UCSD-AML1 (cell line): ENCODE measurements around the gene PPP4R1.

Experiments used
- DNase-seq: peaks from one replicate; lab custom pipeline; 2025; ENCODE audit not compliant: unreplicated experiment; lab: John Stamatoyannopoulos, UW

PPP4R1 gene

DNA sequence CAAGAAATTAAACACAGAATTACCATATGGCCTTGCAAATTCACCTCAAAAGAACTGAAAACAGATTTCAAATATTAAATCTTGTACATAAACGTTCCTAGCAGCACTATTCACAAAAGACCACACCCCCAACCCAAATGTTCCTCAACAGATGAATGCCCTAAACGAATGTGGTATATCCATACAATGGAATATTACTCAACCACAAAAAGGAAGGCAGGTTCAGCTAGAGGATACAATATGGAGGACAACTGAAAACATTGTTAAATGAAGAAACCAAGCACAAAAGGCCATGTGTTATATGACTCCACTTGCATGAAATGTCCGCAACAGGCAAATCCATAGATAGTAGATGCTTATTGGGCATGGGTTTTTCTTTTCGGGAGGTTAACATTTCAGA, 61.7 kb downstream of the PPP4R1 start:
- DNase-seq = no peak

DNA sequence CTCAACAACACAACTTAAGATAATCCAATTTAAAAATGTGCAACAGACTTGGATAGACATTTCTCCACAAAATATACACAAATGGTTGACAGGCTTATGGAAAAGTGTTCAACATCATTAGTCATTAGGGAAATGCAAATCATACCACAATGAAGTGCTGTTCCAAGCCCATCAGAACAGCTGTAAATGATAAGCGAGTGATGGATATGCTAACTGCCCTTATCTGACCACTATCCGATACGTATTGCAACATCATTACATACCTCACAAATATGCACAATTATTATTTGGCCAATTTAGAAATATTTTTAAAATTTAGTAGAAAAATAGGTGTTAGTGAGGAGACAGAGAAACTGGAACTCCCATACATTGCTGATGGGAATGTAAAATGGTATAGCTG, 62.2 kb downstream of the PPP4R1 start:
- DNase-seq = no peak

DNA sequence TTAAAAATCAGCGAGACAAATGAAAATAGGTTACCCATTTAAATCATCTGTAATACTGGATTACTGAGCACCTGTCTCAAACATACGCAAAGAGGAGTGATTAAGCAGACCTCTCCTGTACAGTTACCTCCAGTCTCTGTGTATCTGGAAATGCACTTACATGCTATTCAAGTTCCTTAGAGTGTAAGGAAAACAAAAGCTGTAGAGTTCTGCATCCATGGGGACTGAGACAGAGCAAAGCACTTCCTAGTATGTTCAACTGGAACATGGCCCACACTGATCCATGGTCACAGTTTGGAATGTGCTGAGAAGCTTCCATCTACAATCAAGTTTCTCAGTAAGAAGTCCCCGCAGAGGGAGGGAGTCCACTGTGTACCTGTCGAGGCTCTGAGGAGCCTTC, 63.9 kb downstream of the PPP4R1 start:
- DNase-seq = no peak

DNA sequence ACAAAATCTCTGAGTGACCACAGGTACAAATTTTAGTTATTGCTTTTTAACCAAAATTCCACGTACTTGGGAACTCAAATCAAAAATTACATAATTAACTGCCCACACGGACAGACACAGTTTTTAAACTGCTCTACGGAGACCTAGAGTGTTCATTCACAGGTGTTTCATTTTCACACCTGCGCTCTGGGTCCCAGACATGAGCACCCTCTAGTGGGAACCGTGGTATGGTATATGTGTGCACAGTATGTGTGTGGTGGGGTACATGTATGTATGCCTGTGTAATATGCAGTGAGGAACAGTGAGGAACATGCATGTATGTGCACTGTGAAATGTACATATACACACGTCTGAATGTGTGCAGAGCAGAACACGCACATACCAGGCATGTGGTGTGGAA, 65.0 kb downstream of the PPP4R1 start:
- no peak for DNase-seq

DNA sequence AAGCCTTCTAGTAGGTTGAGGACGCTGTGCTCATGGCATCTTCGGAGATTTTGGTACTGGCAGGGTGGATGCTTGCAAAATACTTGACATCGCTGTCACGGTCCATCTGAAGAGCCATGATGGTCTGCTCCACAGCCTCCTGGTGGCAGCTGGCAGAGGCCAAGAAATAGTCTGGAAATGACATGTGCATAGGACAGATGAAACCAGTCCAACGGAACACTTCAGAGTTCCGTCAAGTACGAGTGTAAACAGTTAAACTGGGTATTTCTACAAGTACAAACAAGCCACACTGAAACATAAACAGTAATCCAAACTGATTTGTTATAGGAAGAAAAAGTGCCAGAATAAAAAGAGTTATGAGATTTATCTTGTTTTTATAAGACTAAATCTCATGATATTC, 66.6 kb downstream of the PPP4R1 start:
- DNase-seq = no peak

DNA sequence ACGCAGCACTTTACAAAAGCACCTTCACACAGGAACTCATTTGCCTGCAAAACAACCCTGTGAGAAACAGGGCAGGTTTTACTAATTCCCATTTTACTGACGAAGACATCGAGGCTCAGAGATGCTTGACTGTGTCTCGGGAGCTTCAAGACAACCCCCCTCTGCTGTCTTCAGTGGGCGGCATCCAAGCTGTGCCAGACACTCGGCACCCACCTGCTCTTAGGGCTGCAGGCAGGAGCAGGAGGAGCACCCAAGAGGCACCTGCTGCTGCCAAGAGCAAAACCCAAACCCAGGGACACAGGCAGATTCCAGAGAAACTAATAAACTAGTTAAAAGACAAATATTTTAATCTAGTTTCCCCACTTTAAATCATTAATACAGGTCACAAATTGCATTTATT, 67.9 kb downstream of the PPP4R1 start:
- DNase-seq = no peak

DNA sequence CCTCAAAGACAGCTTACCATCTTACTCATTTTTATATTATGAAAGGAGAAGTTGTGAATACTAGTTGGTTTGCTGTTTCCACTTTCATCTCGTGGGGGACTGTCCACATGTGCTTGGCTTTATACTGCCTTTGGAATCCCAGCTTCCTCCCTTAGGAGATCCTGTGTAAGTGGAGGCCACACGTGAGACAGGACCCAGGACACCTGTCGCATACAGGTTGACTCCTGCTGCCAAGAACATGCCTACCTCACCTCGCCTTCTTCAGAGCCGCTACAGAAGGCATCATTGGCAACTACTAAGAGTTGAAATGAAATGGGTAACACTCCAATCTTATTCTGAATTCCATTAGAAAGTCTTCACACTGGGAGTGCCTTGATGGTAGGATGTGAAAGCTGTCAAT, 69.3 kb downstream of the PPP4R1 start:
- no peak for DNase-seq

DNA sequence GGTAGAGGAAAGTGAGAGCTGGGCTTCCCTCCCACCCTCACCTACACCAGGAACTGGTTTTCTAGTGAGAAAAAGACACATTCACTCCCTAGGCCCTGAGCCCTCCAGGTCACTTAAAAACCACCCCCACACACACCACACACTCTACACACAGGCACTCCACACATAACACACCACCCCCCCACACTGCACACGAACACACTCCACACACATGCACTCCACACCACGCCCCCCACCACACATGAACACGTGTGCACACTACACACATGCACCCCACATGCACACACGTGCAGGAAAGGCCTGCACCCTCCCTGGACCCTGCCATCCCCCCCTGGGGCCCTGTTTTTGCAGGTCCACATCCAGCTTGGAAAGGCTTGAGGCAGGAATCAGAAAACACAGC, 71.4 kb downstream of the PPP4R1 start:
- no peak for DNase-seq

DNA sequence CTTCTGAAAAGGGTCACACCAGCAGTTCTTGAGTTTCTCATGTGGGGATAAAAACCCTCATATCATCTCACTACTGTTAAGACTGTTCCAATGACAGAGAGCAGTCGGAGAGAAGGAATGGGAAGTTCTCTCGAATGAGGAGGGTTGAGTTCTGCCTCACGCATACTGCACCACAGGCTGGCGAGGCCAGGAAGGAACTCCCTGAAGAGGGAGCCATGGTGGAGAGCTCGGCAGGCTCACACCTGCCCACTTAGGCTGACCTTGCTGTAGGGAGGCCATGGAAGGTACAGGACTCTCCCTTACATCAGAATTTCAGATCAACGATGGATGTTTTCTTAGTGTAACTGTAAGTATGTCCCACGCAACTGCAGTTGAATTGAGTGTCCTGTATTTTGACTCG, 74.4 kb downstream of the PPP4R1 start:
- DNase-seq = no peak

DNA sequence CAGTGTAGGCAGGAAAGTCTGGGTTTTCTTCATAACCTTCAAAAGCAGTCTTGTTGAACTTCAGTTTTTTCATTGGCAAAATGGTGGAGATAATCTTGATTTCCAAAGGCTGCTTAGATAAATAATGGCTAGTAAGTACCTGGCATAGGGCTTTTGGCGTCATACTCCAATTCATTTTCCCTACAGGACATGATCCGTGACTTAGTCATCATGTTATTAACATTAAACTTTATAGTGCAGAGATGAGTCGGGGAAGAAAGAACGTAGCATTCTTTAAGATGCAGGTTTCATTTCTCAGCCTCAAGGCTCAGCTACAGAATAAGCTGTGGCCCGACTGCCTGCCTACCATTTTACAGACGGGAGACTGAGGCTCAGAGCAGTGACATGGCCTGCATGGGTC, 75.1 kb downstream of the PPP4R1 start:
- no peak for DNase-seq

DNA sequence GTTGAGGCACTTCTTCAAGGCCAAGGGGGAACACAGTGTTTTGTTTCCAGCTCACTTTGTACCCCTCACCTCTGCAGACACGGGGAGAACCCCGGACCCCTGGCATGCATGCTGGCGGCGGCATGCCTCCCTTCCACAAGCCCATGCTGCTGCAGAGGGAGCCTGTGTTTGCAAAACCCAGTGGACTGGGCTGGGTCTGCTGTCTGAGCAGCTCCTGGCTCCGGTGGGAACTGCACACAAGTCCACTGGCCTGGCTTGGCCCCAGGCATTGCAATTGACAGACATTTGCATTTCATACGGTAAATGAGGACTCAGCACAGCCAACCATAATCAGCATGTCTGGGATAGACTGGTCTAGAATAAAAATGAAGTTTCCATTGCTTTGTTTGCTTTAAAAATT, 76.7 kb downstream of the PPP4R1 start:
- DNase-seq = no peak

DNA sequence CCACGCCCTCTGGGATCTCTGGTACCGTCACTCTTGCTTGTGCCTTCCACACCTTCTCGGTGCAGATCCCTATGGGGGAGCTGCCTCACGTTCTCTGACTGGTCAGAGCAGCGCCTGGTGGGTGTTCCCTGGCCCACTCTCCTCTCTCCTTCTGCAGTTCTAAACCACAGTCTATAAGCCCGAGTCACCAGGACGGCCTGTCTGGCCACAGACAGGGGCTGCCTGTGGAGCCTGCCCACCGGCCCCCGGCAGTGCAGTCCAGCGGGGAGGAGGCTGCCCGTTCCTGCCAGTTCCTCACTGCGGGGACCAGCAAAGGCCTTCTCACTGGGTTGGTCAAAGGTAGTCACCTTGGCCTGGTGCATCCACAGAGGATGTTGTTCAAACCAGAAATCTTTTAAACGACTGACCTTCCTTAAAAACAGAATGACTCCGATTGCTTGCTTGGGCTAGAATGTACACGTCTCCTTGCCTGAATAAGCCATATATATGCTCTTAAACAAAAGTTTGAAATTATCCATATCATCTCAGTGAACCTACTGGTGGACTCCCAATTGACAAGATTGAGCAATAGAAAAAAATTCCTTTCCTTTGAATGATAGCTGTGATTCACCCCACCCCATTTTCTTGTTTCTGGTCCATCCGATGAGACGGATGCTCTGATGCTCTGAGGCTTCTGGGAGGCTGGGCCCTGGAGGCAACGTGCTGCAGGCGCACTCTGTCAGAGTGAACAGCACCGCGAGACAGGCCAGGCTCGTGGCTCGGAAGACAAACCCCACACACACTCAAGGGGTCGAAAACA, 77.8 kb downstream of the PPP4R1 start:
- DNase-seq = no peak

DNA sequence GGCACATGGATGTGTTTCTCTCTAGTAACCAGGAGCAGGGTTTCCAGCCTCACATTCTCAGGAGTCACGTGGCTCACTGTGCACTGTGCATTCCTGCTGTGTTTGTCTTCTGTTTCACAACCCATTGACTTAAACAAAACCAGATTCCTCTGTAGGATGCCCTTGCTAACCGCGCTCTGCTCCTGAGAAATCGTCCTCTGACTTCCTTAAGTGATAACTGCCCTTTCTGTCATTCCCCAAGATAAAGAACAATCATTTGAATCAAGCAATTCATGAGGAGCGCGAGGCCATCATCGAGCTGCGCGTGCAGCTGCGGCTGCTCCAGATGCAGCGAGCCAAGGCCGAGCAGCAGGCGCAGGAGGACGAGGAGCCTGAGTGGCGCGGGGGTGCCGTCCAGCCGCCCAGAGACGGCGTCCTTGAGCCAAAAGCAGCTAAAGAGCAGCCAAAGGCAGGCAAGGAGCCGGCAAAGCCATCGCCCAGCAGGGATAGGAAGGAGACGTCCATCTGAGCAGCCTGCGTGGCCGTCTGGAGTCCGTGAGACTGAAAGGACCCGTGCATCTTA, 78.8 kb downstream of the PPP4R1 start:
- DNase-seq = no peak

DNA sequence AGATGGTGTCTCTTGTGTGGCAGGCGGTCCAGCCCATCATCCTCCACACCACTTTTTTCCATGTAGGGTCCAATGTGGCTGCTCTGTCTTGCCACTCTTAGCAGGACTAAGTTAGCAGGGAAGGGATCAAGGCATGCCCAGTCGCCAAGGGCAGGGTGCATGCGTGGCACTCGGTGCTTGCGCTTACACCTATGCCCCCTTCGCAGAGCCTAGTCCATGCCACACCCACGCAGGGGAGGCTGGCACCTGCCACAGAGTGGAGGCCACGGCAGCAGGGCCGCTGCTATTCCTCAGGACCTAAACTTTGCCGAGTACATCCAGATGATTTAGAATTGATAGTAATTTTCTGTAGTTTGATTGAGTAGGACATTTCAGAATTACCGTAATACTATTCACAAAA, 79.5 kb downstream of the PPP4R1 start:
- DNase-seq = no peak

DNA sequence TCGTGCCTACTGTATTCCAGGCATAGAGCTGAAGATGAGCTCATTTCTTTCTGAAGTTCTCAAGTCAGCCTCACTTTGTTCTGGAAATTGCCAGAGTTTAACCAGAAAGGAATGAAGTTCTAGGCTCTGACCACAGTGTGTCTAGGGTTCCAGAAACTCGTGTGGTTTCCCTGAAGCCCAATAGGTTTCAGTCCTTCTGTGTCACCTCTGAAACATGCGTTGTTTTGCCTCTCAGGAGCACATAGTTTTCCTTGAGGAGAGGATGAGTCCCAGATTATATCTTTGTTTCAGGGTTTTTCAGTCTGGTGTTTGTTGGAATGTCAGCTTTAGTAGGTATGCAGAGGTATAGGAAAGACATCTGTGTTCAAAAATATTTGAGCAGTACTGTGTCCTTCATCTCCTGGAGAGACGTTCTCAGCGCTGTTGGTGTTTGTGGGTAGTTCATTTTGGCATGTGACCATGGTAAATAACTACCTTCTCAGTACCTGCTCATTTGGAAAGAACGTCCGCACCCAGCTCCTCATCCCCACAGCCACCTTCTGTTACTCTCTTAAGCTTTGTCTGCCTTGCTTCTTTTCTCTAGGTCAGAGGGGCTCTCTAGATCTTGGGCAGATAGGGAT, 82.5 kb downstream of the PPP4R1 start:
- DNase-seq = no peak

DNA sequence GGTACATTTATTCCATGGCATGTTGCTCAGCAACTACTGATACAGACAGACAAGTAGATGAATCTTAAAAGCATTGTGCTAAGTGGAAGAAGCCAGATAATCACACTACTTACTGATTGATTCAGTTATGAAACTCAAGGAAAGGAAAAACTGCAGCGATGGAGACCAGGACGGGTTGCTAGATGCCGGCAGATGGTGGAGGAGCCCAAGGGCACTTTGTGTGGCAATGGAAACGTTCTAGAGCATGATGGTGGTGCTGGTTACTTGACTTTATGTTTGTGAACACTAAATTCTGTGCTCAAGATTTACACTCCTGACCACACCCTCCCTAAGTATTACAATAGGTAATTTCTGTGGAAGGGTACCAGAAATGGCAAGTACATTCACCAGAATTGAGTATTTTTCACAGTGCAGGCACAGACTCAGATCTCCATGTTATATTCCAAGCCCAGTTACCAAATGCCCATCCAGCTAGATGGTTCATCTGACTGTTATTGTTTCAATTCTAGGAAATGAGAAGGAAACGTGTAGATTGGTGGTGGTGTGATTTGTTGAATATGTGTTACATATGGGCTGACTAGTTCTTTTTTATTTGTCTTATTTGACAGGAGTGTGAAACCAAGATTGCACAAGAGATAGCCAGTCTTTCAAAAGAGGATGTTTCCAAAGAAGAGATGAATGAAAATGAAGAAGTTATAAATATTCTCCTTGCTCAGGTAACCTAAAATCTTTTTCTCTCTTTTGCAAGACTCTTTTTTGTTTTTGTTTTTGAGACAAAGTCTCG, 83.9 kb downstream of the PPP4R1 start:
- DNase-seq = no peak

DNA sequence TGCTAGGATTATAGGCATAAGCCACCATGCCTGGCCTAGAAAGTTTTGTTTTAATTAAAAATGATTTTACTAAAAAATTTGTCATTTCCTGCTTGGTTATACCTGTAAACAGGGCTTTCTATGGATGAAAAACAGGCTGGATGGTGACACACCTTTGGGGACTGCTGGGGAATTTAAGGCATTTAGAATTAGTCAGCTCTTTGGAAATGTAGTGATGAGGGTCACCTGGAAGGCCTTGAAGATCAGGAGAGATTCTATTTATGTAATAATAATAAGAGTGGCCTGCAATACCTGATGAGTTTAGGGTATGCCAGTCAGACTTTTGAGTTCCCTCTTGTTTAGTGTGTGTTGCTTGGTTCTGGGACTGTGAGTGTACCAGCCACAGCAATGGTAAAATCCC, 87.9 kb downstream of the PPP4R1 start:
- DNase-seq = no peak

DNA sequence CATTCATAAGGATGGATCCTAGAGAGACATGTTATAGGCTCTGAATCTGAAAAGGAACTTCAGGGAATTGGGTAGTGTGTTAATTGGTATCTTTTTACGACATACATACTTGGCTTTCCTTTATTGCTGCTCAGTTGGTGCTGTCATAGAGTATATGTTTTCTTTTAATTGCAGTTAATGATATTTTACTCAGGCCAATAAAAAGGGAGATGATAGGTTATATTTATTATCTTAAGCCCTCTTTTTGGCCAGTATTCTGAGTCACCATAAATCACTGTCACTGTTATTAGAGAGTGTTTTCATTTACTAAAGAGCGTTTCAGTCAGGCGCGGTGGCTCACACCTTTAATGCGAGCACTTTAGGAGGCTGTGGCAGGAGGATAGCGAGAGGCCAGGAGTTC, 91.4 kb downstream of the PPP4R1 start:
- DNase-seq = no peak

DNA sequence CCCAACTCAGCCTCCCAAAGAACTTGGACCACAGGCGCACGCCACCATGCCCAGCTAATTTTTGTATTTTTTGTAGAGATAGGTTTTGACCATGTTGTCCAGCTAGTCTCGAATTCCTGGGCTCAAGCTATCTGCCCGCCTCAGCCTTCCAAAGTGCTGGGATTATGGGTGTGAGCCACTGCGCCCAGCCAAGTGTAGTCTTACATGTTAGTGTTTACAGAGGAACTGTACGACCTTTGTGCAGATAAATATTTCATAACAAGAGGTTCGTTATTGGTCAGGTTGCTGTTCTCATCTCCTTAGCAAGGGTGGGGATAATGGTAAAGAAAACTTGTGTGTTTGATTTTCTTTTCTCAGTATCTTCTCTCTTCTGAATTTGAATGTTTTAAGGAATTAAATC, 92.6 kb downstream of the PPP4R1 start:
- no peak for DNase-seq

DNA sequence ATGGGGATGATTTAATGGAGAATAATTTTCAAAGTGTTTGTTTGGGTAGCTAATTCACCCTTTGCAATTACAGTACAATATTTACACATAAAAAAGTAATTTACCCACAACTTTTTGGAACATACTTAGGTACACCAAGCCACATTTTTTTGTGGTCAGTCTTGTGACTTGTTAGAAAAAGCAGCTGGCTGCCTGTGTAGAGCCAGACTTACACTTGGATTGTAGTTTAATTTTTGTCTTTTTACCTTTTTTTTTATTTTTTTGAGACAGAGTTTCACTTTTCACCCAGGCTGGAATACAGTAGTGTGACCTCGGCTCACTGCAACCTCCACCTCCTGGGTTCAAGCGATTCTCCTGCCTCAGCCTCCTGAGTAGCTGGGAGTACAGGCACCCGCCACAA, 93.7 kb downstream of the PPP4R1 start:
- DNase-seq = no peak

DNA sequence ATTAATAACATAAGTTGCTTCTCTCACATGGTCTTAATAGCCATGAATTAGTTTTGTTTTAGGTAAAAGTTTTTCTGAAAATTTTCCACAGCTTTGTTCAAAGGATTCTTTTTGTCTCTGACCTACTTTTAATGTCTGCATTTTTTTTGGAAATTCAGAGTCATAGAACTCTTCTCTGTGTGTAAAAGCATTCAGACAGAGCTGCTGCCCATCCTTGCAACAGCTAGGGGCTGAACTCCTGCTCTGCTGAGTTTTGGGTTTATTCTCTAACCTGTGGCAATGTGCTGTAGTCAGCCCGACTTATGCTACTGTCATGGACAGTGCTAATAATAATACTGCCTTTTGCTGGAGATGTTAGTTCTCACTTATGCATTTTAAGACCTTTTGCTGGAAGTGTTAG, 95.0 kb downstream of the PPP4R1 start:
- no peak for DNase-seq

DNA sequence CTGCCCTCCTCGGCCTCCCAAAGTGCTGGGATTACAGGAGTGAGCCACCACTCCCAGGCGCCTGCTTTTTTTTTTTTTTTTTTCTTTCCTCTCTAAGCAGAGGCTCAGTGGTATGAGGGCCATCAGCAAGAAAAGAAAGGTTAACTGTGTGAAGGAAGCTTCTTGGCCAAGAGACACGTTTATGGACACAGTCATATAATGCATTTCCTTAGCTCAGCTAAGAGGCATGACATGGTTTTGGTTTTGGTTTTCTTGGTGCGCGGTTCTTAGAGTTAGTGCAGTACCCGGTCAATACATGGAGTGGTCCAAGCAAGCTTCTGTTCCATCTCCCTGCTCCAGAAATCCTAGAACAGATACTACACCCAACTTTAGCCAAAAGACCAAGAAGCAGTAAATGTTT, 96.5 kb downstream of the PPP4R1 start:
- no peak for DNase-seq
